Liver (tissue), 9 donors: ENCODE results near the gene TCEA2. TPM values are rescaled to one million over a fixed set of nuclear protein-coding genes. Genes with fewer than 3 reads are reported as not detected.

ENCODE experiments used
- DNase-seq: peaks from one replicate; pipeline ENCODE4 v3.0.0-alpha.2; 2017; ENCODE audit warnings: low spot score
- H3K27ac ChIP-seq, 2 donors: one replicate each; pipeline ENCODE4 v1.7.0; 2013; ENCODE audit warnings: inconsistent platforms in 2 of 2, low read length in 2 of 2, control low read depth in 1 of 2, low read depth in 1 of 2, mild to moderate bottlenecking in 1 of 2
- H3K27me3 ChIP-seq, 4 donors: one replicate each; pipeline versions ENCODE4 v1.6.1 to v1.7.0; 2013; ENCODE audit warnings: low read length in 3 of 4, inconsistent platforms in 1 of 4, mild to moderate bottlenecking in 1 of 4, moderate library complexity in 1 of 4; ENCODE audit not compliant: control insufficient read depth in 4 of 4, insufficient read depth in 4 of 4
- H3K36me3 ChIP-seq, 4 donors: one replicate each; pipeline versions ENCODE4 v1.6.1 to v1.7.0; 2013; ENCODE audit warnings: low read length in 3 of 4, mild to moderate bottlenecking in 3 of 4, low read depth in 1 of 4, moderate library complexity in 1 of 4; ENCODE audit not compliant: control insufficient read depth in 4 of 4, insufficient read depth in 3 of 4
- H3K4me1 ChIP-seq, 4 donors: one replicate each; pipeline versions ENCODE4 v1.6.1 to v1.7.0; 2013; ENCODE audit warnings: low read length in 3 of 4, mild to moderate bottlenecking in 3 of 4, moderate library complexity in 1 of 4; ENCODE audit not compliant: control insufficient read depth in 4 of 4, insufficient read depth in 4 of 4
- H3K4me3 ChIP-seq, 3 donors: one replicate each; pipeline versions ENCODE4 v1.6.1 to v1.7.0; 2013; ENCODE audit warnings: low read length in 3 of 3, control low read depth in 1 of 3, low read depth in 1 of 3, mild to moderate bottlenecking in 1 of 3
- H3K9ac ChIP-seq, 2 donors: one replicate each; pipeline ENCODE4 v1.7.0; 2013; ENCODE audit warnings: low read length in 2 of 2, mild to moderate bottlenecking in 2 of 2, moderate library complexity in 2 of 2, control low read depth in 1 of 2, low read depth in 1 of 2
- H3K9me3 ChIP-seq, 4 donors: one replicate each; pipeline versions ENCODE4 v1.6.1 to v1.7.0; 2013; ENCODE audit warnings: low read length in 3 of 4; ENCODE audit not compliant: control insufficient read depth in 4 of 4
- EGR1 ChIP-seq, 2 donors: IDR thresholded peaks; 2 replicates each; pipeline ENCODE4 v1.6.1; 2016 to 2018; ENCODE audit warnings: antibody characterized with exemption in 2 of 2, low read depth in 2 of 2
- FOXA2 ChIP-seq: IDR thresholded peaks from 2 replicates; pipeline ENCODE4 v1.6.1; 2016; ENCODE audit warnings: antibody characterized with exemption
- HNF4A ChIP-seq, 2 donors: conservative IDR thresholded peaks; 2 replicates each; pipeline ENCODE4 v1.6.1; 2016; ENCODE audit warnings: antibody characterized with exemption in 2 of 2, mild to moderate bottlenecking in 2 of 2
- JUND ChIP-seq, 2 donors: IDR thresholded peaks; 2 replicates each; pipeline ENCODE4 v1.6.1; 2016; ENCODE audit warnings: antibody characterized with exemption in 2 of 2
- RAD21 ChIP-seq, 2 donors: IDR thresholded peaks; 2 replicates each; pipeline ENCODE4 v1.6.1; 2016; ENCODE audit warnings: antibody characterized with exemption in 2 of 2, mild to moderate bottlenecking in 2 of 2
- RXRA ChIP-seq, 2 donors: IDR thresholded peaks; 2 replicates each; pipeline ENCODE4 v1.6.1; 2017 to 2018; ENCODE audit warnings: antibody characterized with exemption in 2 of 2, mild to moderate bottlenecking in 1 of 2
- SP1 ChIP-seq: IDR thresholded peaks from 2 replicates; pipeline ENCODE4 v1.6.1; 2018; ENCODE audit warnings: antibody characterized with exemption, mild to moderate bottlenecking
- TAF1 ChIP-seq: conservative IDR thresholded peaks from 2 replicates; pipeline ENCODE4 v1.6.1; 2016; ENCODE audit warnings: antibody characterized with exemption, mild to moderate bottlenecking
- YY1 ChIP-seq: IDR thresholded peaks from 2 replicates; pipeline ENCODE4 v1.6.1; 2016; ENCODE audit warnings: antibody characterized with exemption, mild to moderate bottlenecking
- WGBS: extraction: QIAGEN DNeasy Blood & Tissue Kit; methylation state at CpG from one replicate; pipeline ENCODE4 v1.1.7; 2013; 5-methylcytosine and 5-hydroxymethylcytosine counted together
- polyA plus RNA-seq, 2 donors: library from polyadenylated mRNA; stranded (reverse) in 1 of 2; unstranded in 1 of 2; fragments of 200-250 nt in 1 of 2; fragments of >200 nt in 1 of 2; fragmentation: Nextera tagmentation in 1 of 2; extraction: Ambion mirVana in 1 of 2; gene quantifications; one replicate each; pipeline versions ENCODE4 v1.2.1 to v1.2.3, GENCODE V29; 2013 to 2015
- total RNA-seq, 2 donors: library from RNA; depleted of rRNA; stranded (reverse); fragments of >200 nt; gene quantifications; one replicate each; pipeline ENCODE4 v1.2.3, GENCODE V29; 2014
- TF ChIP-seq, protein P1 (sequence below): IDR thresholded peaks from 2 replicates; pipeline ENCODE4 v1.6.1; 2016; ENCODE audit warnings: antibody characterized with exemption
- TF ChIP-seq, protein P2 (sequence below): IDR thresholded peaks from 2 replicates; pipeline ENCODE4 v1.6.1; 2016; ENCODE audit warnings: antibody characterized with exemption, mild to moderate bottlenecking
- TF ChIP-seq, protein P3 (sequence below): IDR thresholded peaks from 2 replicates; pipeline ENCODE4 v1.6.1; 2016; ENCODE audit warnings: antibody characterized with exemption
- TF ChIP-seq, protein P4 (sequence below): IDR thresholded peaks from 2 replicates; pipeline ENCODE4 v1.6.1; 2016; ENCODE audit warnings: antibody characterized with exemption
- TF ChIP-seq, protein P5 (sequence below): fragments of 150-350 bp; IDR thresholded peaks from 2 replicates; pipeline ENCODE4 v1.5.1; 2017; ENCODE audit warnings: improper control_type of control experiment, low read depth, low read length; ENCODE audit not compliant: missing input control
- donor health status: healthy.
- donor health status: healthy.
- donor health status: healthy.
- donor health status: healthy.
- donor health status: healthy.

The TCEA2 gene
- total and polyA plus RNA-seq, 4 donors, result 4.6 to 22.6 (median 11.8) TPM

DNA sequence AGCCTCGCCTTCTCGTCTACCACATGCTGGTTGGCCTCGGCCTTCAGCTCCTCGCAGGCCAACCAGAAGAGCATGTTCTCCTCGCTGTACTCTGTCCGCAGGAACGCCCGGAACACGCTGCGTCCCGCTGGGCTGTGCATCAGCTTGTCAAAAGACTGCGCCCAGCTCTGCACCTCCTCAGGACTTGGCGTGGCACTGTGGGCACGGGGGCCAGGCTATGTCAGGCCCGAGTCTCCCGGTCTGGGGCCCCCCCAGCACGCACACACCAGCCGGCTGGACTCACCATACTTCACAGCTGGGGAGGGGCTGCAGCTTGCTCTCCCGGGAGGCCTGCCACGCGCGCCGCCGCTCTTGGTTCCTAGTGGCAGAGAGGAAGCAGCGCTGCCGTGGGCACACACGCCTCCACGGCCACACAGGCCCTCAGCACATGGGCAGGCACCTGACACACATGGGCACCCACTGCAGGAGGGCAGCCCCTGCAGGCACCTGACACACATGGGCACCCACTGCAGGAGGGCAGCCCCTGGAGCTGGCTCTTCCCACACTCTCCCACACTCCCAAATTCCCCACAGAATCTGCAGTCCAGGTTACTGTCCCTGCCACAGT, 11.3 kb downstream of the TCEA2 start (continued):
- TF ChIP-seq, protein P1, sequence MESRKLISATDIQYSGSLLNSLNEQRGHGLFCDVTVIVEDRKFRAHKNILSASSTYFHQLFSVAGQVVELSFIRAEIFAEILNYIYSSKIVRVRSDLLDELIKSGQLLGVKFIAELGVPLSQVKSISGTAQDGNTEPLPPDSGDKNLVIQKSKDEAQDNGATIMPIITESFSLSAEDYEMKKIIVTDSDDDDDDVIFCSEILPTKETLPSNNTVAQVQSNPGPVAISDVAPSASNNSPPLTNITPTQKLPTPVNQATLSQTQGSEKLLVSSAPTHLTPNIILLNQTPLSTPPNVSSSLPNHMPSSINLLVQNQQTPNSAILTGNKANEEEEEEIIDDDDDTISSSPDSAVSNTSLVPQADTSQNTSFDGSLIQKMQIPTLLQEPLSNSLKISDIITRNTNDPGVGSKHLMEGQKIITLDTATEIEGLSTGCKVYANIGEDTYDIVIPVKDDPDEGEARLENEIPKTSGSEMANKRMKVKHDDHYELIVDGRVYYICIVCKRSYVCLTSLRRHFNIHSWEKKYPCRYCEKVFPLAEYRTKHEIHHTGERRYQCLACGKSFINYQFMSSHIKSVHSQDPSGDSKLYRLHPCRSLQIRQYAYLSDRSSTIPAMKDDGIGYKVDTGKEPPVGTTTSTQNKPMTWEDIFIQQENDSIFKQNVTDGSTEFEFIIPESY, result no peak
- TF ChIP-seq, protein P2, sequence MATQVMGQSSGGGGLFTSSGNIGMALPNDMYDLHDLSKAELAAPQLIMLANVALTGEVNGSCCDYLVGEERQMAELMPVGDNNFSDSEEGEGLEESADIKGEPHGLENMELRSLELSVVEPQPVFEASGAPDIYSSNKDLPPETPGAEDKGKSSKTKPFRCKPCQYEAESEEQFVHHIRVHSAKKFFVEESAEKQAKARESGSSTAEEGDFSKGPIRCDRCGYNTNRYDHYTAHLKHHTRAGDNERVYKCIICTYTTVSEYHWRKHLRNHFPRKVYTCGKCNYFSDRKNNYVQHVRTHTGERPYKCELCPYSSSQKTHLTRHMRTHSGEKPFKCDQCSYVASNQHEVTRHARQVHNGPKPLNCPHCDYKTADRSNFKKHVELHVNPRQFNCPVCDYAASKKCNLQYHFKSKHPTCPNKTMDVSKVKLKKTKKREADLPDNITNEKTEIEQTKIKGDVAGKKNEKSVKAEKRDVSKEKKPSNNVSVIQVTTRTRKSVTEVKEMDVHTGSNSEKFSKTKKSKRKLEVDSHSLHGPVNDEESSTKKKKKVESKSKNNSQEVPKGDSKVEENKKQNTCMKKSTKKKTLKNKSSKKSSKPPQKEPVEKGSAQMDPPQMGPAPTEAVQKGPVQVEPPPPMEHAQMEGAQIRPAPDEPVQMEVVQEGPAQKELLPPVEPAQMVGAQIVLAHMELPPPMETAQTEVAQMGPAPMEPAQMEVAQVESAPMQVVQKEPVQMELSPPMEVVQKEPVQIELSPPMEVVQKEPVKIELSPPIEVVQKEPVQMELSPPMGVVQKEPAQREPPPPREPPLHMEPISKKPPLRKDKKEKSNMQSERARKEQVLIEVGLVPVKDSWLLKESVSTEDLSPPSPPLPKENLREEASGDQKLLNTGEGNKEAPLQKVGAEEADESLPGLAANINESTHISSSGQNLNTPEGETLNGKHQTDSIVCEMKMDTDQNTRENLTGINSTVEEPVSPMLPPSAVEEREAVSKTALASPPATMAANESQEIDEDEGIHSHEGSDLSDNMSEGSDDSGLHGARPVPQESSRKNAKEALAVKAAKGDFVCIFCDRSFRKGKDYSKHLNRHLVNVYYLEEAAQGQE, result no peak

DNA sequence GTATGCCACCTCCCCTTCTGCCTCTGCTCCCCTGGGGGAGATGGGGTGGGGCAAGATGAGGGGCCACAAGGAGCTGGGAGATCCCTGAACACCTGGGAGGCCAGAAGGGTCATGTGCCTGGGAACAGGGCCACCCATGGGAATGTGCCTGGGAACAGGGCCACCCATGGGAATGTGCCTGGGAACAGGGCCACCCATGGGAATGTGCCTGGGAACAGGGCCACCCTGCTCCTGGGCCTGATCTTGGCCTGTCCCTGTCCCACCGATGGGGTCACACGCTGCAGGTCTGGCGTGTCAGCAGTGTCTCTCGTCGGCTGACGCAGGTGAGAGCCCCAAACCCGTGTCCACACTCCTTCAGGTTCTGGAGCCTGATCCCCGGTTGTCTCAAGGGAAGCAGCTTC, 12.0 kb downstream of the TCEA2 start:
- H3K27me3 ChIP-seq, result no peaks in the 10 kb centered on the region
- peaks cover 5 to 19% (median 9%) of the 10 kb centered on the region in 4 donors for H3K4me1 ChIP-seq
- H3K9me3 ChIP-seq, result no peaks in the 10 kb centered on the region
- DNase-seq, result no peak
- no peak overlapping the region for H3K4me3 ChIP-seq
- no peak overlapping the region for H3K27ac ChIP-seq
- WGBS, result 94% methylated on average over 8 of the region's 8 CpGs
- peaks cover 0 to 10% (median 0%) of the 10 kb centered on the region in 4 donors for H3K36me3 ChIP-seq
- TF ChIP-seq EGR1 (IDR thresholded peaks at IDR 0.05; ENCODE audit: low read depth in 2 of 2) (no peak), SP1 (no peak), TAF1 (no peak), HNF4A (conservative IDR thresholded peaks at IDR 0.05) (no peak)
- TF ChIP-seq, protein P3, sequence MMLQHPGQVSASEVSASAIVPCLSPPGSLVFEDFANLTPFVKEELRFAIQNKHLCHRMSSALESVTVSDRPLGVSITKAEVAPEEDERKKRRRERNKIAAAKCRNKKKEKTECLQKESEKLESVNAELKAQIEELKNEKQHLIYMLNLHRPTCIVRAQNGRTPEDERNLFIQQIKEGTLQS, result no peak
- TF ChIP-seq, protein P4, sequence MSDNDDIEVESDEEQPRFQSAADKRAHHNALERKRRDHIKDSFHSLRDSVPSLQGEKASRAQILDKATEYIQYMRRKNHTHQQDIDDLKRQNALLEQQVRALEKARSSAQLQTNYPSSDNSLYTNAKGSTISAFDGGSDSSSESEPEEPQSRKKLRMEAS, result no peak
- no peak overlapping the region for H3K9ac ChIP-seq

DNA sequence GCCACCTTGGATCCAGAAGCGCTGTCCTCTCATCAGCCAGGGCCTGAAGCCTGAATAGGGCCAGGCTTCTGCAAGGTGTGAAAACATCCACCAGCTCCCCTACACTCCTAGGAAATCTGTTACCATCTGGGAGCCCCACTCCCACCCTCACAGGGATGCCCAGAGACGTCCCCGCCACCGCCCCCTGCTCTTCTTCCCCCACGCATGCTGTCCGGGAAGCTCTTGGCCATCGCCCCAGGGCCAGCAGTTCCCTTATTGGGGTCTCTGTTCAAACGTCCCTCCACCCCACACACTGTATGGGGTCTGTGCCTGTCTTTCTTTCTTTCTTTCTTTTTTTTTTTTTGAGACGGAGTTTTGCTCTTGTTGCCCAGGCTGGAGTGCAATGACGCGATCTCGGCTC, 12.6 kb downstream of the TCEA2 start:
- WGBS, result 93% methylated on average over 12 of the region's 12 CpGs
- H3K36me3 ChIP-seq, result peaks cover 0 to 10% (median 0%) of the 10 kb centered on the region in 4 donors
- no peak overlapping the region for H3K4me3 ChIP-seq
- peaks cover 7 to 19% (median 10%) of the 10 kb centered on the region in 4 donors for H3K4me1 ChIP-seq
- no peaks in the 10 kb centered on the region for H3K9me3 ChIP-seq
- H3K9ac ChIP-seq, result no peak overlapping the region
- no peak for DNase-seq
- no peaks in the 10 kb centered on the region for H3K27me3 ChIP-seq
- no peak overlapping the region for H3K27ac ChIP-seq
- TF ChIP-seq RXRA (IDR thresholded peaks at IDR 0.05), result no peak
- no peak for TF ChIP-seq HNF4A (conservative IDR thresholded peaks at IDR 0.05)
- no peak for TF ChIP-seq YY1
- TF ChIP-seq JUND (IDR thresholded peaks at IDR 0.05), result no peak
- TF ChIP-seq RAD21 (IDR thresholded peaks at IDR 0.05), result no peak
- no peak for TF ChIP-seq EGR1 (IDR thresholded peaks at IDR 0.05; ENCODE audit: low read depth in 2 of 2)
- TF ChIP-seq, protein P1, result no peak
- no peak for TF ChIP-seq FOXA2
- TF ChIP-seq, protein P5, sequence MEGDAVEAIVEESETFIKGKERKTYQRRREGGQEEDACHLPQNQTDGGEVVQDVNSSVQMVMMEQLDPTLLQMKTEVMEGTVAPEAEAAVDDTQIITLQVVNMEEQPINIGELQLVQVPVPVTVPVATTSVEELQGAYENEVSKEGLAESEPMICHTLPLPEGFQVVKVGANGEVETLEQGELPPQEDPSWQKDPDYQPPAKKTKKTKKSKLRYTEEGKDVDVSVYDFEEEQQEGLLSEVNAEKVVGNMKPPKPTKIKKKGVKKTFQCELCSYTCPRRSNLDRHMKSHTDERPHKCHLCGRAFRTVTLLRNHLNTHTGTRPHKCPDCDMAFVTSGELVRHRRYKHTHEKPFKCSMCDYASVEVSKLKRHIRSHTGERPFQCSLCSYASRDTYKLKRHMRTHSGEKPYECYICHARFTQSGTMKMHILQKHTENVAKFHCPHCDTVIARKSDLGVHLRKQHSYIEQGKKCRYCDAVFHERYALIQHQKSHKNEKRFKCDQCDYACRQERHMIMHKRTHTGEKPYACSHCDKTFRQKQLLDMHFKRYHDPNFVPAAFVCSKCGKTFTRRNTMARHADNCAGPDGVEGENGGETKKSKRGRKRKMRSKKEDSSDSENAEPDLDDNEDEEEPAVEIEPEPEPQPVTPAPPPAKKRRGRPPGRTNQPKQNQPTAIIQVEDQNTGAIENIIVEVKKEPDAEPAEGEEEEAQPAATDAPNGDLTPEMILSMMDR, result no peak
- TF ChIP-seq TAF1, result no peak
